Stimulated activated CD4-positive, alpha-beta T cell treated with anti-CD3 and anti-CD28 coated beads, Interleukin-1b, Interleukin-23, amount 100 ng/mL, for 24 hours (primary cell): ENCODE measurements around the gene CFAP54.
"Not testable (repeated sequence)": the region's sequence is repeated elsewhere in the genome, so short reads cannot be mapped to it uniquely, and the experiment has no call there.

Experiments used
- DNase-seq, 4 experiments: peaks; one replicate each; pipeline ENCODE4 v3.0.0-alpha.2; 2020; ENCODE audit warnings: low read depth in 4 of 4, low spot score in 1 of 4

The CFAP54 gene

DNA sequence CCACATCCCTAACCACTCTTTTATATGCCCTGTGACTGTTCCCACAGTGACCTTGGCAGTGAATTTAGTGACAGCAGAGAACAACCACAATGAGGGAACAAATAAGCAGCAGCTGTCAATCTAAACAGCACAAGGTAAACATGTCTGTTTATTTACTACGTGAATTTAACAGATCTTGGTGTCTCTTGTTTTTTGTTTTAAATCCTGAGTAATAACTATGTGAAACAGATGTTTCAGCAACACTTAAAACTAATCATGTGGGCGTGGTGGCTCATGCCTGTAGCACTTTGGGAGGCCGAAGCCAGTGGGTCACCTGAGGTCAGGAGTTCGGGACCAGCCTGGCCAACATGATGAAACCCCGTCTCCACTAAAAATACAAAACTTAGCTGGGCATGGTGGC is 17.0 kb upstream of the CFAP54 start:
- DNase-seq, result no peak

DNA sequence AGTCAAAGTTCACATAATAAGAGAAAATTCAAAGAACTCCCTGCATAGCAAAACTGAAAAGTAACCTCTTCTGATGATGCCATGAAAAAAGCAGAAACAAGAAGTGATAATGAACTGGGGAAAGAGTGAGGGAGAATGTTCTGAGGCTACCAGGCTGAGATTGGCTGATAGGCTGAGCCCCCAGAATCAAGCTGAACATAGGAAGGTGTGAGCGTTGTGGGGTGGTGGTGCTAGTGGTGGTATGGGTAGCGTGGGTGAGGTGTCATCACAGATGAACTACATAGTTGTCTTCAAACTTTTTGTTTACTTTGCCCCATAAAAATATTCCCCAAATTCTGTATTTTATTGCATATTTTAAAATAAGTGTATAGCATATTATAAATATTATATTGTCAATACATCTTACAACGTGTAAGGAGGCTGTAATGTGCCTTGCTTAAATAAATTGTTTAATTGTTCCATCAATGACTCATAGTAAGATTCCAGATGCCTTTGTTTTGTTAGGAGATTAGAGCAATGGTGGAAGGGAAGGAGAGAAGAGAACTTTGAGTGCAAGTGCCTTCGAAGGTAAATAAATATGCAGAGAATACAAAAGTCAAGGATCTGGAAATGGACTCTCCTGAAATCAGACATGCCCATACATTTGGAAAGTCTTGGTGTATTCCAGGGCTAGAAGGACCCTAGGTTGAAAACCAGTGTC is 15.8 kb upstream of the CFAP54 start:
- no peak for DNase-seq

DNA sequence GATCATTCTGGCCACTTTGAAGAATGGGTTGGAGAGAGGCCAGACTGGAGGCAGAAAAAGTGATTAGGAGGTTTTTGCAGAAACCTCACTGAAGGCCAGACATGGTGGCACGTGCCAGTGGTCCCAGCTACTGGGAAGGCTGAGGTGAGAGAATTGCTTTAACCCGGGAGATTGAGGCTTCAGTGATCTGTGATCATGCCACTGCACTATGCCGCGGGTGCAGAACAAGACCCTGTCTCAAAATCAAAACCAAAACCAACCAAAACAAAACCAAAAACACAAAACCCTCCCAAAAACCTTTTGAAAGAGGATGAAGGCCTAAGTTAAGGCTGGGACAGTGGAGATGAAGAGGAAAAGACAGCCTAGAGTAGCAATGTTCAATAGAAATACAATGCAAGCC is 15.2 kb upstream of the CFAP54 start:
- DNase-seq, result no peak

DNA sequence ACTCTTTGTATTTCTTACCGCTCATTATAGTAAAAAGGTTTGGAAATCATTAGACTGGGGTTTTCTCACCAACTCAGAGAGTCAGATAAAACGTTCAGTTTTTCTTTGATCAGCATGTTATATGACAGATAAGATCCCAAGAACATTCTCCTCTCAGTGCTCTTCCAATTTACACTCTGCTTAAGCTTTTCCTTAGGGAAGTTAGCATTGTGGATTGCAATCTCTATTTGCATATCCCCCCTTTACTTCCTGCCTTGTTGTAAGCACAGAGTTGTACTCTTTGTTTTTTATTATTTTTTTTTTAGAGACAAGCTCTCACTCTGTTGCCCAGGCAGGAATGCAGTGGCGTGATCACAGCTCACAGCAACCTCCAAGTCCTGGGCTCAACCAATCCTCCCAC is 11.4 kb upstream of the CFAP54 start:
- DNase-seq, result no peak

DNA sequence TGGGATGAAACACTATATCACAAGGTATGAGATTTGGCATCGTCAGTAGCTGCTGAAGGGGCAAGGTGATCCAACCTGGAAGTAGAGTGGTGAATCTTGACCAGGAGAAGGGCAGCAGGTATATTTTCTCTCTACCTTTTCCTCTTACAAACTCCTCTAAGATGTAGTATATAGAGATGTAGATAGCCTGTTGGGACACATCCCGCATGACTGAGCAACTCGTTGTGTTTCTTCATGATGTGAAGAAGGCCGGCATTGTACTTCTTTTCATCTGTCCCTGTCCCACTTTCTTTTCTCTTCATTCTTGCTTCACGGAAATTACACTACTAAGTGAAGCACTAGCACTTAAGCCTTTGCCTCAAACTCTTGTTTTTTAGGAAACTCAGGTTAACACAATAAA is 7.3 kb upstream of the CFAP54 start:
- no peak for DNase-seq

DNA sequence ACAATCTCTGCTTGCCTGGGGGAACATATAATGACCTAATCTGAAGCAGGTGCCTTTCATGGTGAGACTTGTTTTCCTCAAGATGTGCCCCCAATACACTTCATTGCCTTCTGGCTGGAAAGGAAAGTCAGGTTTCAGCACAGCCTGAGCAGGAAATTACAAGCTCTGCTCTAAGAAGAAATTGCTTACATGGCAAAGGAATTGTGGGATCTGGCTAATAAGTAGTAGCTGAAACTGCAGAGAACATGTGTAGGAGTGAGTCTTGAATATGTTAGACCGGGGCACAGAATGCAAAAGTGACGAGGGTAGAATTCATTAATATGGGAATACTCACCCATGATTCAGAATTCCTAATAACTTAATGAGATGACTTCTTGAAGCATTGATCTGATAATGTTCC is 6.3 kb upstream of the CFAP54 start:
- no peak for DNase-seq

DNA sequence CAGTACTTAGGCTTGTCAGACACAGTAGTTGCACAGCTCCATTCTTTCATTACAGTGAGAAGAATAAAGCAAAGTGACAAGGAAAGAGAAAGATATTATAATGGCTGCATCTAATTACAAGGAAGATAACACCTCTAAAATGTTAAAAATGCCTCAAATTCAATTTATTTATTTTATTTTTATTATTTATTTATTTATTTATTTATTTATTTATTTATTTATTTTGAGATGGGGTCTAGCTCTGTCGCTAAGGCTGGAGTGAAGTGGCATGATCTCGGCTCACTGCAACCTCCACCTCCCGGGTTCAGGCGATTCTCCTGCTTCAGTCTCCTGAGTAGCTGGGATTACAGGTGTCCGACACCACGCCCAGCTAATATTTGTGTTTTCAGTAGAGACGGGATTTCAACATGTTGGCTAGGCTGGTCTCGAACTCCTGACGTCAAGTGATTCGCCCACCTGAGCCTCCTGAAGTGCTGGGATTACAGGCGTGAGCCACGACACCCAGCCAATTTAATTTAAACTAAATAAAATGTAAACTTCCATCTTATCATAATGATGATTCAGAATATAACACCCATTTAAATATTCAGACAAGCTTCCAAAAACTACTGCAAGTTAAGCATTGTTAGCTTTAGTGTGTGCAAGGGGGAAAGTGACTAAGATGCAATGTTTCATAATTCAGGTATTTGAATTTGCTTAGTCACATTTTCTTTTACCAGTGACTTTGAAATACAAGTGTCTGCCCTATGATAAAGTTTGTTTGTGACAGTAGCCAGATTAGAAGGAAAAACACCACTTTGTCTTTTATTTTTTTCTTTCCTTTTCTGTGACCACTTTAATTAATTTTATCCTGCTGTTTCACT is 2.4 kb upstream of the CFAP54 start:
- no peak for DNase-seq

DNA sequence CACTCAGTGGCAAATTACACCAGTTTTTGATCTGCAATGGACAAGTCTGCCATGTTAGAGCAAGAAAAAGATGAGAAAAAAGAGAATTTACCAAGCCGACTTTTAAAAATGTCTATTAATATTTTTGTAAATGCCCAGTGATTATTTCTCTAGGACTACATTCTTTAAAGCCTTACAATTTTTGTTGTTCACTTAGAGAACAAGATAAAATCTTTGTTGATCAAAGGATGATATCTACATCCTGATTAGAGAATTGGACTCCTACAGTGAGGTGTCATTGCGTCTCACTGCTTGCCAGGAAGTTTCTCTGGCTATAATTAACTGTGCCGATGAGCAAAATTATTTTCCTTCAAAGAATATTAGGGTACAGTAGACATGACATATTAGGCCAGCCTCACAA is 1.7 kb upstream of the CFAP54 start:
- no peak for DNase-seq

DNA sequence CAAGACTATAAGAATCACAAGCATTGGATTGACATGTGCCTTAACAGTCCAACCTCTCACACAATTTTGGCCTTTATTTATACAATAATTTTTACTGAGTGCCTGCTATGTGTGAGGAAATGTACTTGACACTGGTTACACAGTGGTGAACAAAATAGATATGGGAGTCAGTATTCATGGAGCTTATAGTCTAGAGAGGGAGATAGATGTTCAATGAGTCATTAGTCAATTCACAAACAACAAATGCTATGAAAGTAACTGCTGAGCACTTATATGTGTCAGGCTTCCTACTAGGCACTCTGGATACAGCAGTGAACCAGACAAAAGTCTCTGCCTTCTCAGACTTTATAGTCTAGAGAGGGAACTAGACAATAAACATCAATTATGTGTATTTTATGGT is 3.7 kb downstream of the CFAP54 start:
- no peak for DNase-seq

DNA sequence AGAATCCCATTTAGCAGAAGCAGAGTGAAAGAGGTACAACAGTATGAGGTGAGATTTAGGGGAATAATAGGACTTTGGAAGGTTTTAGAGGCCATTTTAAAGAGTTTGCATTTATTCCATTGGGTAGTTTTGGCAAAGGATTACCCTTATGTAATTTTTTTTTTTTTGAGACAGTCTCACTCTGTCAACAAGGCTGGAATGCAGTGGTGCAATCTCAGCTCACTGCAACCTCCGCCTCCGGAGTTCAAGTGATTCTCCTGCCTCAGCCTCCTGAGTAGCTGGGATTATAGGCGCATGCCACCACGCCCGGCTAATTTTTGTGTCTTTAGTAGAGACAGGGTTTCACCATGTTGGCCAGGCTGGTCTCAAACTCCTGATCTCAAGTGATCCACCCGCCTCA is 4.8 kb downstream of the CFAP54 start:
- not testable (repeated sequence) for DNase-seq

DNA sequence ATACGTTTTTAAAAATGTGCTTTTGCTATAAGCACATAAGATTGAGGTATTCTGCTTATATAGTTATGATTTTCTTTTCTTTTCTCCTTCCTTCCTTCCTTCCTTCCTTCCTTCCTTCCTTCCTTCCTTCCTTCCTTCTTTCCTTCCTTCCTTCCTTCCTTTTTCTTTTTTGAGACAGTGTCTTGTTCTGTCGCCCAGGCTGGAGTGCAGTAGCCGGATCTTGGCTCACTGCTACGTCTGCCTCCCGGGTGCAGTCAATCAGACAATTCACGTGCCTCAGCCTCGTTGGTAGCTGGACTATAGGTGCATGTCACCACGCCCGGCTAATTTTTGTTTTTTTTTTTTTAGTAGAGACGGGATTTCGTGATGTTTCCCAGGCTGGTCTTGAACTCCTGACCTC is 5.8 kb downstream of the CFAP54 start:
- no peak for DNase-seq

DNA sequence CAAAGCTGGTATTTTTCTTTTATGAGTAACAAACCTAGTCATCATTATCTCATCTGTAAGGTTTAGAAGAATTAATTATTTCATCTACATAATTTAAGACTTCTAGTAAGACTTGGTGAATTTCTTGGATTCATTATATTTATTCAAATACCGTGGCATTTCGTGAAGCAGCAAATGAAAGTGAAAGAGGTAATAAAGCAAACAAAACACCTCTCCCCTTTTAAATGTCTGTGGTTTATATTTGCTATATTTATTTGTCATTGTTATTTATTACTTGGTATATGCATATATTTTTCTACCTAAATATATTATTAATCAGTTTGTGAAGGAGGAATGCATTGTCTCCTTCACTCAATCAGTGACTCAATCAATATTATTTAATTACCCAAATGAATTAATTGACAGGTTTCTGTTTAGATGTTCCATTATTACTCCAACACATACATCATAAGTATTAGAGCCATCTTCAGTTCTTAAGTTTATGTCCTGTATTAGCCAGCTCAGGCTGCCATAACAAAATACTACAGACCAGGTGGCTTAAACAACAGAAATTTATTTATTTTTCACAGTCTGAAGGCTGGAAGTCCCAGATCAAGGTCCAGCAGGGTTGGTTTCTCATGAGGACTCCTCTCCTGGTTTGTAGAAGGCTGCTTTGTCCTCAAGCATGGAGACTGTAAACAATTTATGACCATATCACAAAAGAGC is 6.6 kb downstream of the CFAP54 start:
- no peak for DNase-seq

DNA sequence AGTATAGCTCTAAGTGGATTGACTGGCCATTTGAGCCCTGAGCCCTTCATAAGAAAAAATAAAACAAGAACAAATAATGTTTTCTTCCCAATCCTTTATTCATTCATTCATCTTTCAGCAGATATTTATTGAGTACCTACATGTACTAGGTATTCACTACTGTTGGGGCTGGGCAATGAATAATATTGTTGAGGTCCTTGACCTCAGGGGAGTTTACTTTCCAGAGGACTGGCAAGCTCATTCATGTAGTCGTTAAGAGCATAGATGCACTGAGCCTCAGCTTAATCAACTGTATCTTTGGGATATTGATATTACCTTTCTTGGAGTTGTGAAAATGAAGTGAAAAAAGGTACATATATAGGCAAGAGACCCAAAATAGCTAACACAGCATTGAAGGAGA is 7.6 kb downstream of the CFAP54 start:
- no peak for DNase-seq

DNA sequence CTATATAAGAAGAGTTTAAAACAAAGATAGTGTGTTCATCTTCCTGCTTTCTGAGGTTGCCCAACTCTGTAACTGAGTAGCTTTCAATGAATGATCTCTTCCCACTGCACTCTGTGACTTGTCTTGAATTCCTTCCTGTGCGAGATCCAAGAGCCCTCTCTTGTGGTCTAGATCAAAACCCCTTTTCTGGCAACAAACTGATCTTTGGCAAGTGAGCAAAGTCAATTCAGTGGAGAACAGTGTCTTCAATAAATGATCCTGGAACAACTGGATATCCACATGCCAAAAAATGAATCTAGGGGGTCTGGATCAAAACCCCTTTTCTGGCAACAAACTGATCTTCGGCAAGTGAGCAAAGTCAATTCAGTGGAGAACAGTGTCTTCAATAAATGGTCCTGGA is 8.5 kb downstream of the CFAP54 start:
- DNase-seq, result no peak

DNA sequence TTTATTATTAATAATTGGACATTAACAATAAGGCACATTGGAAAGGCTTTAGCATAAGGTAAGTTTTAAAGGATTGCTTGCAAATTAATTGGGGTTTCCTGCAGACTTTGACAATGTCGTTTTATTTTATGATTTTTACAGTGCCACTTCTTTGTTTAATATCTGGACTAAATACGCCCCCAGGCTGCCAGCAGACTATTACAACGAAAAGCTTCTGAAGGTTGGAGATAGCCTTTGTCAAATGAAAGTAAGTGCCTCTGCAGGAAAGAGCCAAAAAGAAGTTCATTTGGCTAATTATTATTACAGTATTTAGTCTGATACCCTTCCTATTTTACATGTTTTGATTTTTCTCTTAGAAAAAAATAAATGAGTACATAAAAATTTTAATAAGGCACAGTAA is 11.3 kb downstream of the CFAP54 start:
- DNase-seq, result no peak

DNA sequence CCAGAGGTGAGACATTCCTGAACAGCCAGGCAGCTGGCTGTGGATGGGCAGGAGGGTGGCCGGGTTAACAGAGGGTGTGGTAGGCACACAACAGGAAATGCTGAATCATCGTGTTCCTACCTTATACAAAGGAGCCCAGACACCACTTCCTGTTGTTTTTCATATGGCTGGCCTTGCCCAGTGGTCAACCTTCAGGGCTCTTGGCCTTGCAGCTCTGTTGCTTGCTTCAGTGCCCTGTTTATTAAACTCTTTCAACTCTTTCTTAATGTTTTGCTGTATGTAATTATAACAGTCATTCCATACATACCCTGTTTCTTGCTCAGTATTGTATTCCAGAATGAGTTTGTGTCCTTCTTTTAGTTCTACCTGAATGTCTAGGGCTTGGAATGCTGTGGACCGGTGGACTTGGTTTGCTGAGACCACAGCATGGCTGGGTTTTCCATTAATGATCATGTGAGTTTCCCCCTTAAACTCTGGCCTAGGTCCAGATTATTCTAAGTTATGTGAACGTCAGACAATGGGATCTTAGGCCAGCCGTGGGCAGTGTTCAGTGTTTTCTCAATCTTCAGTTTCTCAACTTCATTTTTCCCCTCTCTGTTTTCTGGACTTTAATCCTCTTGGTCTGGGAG is 11.9 kb downstream of the CFAP54 start:
- no peak for DNase-seq

DNA sequence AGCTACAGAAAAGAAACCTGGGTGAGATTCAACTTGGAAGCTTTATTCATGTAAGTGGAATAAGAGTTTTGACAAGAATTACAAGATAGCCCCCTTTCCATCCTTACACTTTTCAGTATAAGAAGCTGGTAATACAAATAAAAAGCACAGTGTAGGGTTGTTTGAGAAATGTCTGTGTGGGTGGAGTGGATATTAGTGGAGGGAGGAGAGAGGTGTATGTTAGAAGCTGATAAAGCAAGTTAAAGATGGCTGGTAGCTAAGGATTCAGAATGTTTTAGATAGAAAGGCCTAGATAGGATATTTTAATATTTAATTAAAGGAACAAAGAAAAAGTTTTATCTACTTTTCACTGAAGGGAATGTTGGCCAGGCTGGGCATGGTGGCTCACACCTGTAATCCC is 12.5 kb downstream of the CFAP54 start:
- no peak for DNase-seq

DNA sequence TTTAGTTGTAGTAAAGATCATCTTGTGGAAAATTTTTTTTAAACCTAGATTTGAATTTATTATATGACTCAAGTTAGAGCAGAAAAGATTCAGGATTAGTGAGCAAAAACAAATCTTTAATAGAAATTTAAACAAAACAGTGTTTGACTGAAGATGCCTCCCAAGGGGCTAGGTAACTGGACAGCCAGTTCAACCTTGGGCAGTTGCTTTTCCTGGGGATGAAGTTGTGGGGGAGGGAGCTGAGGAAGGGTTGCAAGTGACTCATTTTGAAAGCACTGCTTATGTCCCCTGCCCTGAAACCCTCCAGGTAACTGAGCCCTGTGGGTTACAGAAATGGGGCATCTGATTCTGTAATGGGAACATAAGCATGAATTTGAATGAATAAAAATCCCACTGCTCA is 13.1 kb downstream of the CFAP54 start:
- DNase-seq, result no peak

DNA sequence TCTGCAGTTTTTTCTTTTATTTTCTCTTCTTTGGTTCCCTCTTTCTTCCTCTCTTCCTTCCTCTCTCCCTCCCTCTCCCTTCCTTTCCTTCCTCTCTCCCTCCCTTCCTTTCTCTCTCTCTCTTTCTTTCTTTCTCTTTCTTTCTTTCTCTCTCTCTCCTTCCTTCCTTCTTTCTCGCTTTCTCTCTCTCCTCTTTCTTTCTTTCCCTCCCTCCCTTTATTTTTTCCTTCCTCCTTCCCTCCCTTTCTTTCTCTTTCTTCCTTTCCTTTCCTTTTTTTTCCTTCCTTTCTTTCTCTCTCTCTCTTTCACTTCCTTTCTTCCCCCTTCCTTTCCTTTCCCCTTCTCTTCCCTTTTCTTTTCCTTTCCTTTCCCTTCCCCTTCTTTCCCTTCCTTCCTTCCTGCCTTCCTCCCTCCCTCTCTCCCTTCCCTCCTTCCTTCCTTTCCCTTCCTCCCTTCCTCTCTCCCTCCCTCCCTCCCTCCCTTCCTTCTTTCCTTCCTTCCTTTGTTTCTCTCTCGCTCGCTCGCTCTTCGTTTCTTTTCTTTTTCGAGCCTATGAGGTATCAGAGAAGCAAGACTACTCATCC is 13.7 kb downstream of the CFAP54 start:
- no peak for DNase-seq

DNA sequence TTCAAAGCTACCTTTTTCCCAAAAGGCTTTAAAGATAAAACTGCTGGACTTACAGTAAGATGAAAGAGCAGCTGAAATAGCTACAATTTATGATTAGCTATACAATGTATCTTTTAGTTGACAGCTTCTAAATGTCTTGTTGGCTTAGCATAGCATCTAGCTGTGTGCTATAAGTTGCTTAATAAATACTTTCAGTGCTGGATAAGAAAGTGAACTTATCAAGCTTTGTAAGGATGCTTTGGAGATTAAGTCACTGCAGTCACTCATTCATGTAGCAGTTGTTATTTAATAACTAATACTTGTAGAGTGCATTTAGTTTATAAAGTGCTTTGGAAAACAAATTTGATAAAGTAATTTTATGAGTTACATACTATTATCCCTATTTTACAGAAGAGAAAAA is 14.6 kb downstream of the CFAP54 start:
- no peak for DNase-seq

DNA sequence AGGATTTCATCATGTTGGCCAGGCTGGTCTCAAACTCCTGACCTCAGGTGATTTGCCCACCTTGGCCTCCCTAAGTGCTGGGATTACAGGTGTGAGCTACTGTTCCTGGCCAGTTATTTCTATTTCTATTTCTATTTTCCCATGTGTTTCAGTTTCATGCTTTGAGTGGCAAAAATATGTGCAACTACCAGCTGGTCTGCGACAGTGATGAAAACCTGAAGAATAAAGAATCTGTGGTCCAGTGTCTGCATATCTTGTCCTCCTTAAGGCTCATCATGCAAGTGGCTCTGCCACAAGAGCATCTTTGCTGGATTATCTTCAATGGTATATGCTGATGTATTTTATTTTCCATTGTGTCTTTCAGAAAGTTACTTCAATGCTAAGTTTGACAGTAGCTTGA is 17.4 kb downstream of the CFAP54 start:
- no peak for DNase-seq
